Adipocyte (in vitro differentiated cells): ENCODE measurements around the gene ATP7A.
"Not testable (repeated sequence)": the region's sequence is repeated elsewhere in the genome, so short reads cannot be mapped to it uniquely, and the experiment has no call there.

Source experiments
- DNase-seq: peaks from one replicate; pipeline ENCODE4 v3.0.0-alpha.2; 2015; ENCODE audit warnings: low read depth
- H3K27me3 ChIP-seq: replicated peaks from 2 replicates; pipeline ENCODE4 v1.7.0; 2013; ENCODE audit warnings: mild to moderate bottlenecking, low read length, moderate library complexity; ENCODE audit not compliant: control insufficient read depth, insufficient read depth
- H3K36me3 ChIP-seq: 2 replicates; pipeline ENCODE4 v1.7.0; 2013; ENCODE audit warnings: low read length, mild to moderate bottlenecking, moderate library complexity; ENCODE audit not compliant: control insufficient read depth, insufficient read depth, severe bottlenecking
- H3K4me1 ChIP-seq: 2 replicates; pipeline ENCODE4 v1.7.0; 2013; ENCODE audit warnings: mild to moderate bottlenecking, low read length, moderate library complexity; ENCODE audit not compliant: control insufficient read depth, insufficient read depth
- H3K4me3 ChIP-seq: 2 replicates; pipeline ENCODE4 v1.7.0; 2013; ENCODE audit warnings: mild to moderate bottlenecking, low read length, moderate library complexity
- H3K9ac ChIP-seq: 2 replicates; pipeline ENCODE4 v1.7.0; 2013; ENCODE audit warnings: mild to moderate bottlenecking, low read length, moderate library complexity
- H3K9me3 ChIP-seq: 2 replicates; pipeline ENCODE4 v1.7.0; 2013; ENCODE audit warnings: mild to moderate bottlenecking, low read length, moderate library complexity; ENCODE audit not compliant: control insufficient read depth

ATP7A gene

DNA sequence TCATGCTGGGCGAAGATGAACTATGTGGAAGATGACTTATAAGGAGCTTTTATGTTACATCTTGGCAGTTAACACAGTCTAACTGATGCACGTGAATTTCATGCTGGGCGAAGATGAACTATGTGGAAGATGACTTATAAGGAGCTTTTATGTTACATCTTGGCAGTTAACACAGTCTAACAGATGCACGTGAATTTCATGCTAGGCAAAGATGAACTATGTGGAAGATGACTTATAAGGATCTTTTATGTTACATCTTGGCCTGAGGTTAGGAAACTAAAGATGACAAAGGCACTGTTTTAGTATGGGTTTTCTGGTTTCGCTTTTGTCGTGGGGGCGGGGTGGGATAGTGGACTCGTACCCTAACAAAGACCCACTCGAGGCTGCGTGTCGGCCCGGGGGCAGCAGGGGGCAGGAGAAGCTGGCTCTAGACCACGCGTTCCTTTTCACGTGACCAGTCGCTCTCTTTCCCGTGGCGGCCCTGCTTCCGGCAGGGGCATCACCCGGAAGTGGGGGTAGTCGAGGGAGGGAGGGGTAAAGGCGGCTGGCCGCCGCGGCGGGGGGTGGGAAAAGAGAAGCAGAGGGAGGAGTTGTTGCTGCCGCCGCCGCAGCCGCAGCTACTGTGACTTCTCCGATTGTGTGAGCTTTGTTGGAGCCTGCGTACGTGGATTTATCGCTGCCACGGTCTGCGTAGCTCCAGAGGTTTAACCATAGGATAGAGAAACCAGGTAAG is at the start of gene ATP7A:
Gene ATP7A, plus strand, starts transcription at position 586 of the 733 bp plus-strand sequence. CDS start 60,949 bp downstream, outside the sequence.
- Histone ChIP-seq H3K27me3 (peaks cover 2% of the 10 kb centered on the region), H3K4me3 (peak within 1 kb of the TSS; percentile 90), H3K9ac (peak within 1 kb of the TSS; percentile 90), H3K9me3 (no peaks in the 10 kb centered on the region), H3K36me3 (peaks cover under 1% of the 10 kb centered on the region), H3K4me1 (no peaks in the 10 kb centered on the region)
- peak; percentile 91 for DNase-seq

DNA sequence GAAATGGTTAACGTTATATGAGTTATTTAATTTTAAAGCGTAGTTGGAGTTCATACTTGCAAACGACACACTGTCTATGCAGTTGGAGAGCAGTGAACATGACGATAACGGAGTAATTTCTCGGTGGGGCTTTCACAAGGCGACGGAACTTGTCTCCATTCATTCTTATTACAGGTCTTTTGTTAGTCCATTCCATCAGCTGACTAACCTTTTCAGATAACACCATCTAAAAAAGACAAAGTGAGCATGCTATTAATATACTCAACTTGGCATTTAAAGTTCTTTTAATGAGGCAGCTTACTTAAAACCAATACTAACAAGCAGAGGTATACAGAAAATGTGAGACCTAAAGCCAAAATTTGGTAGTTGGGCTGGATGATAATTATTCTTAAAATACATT is 35.1 kb upstream of the ATP7A start:
- Histone ChIP-seq H3K4me3 (no peak overlapping the region), H3K27me3 (no peaks in the 10 kb centered on the region), H3K36me3 (peaks cover 9% of the 10 kb centered on the region), H3K9me3 (no peaks in the 10 kb centered on the region), H3K4me1 (no peaks in the 10 kb centered on the region), H3K9ac (no peak overlapping the region)
- DNase-seq, result no peak

DNA sequence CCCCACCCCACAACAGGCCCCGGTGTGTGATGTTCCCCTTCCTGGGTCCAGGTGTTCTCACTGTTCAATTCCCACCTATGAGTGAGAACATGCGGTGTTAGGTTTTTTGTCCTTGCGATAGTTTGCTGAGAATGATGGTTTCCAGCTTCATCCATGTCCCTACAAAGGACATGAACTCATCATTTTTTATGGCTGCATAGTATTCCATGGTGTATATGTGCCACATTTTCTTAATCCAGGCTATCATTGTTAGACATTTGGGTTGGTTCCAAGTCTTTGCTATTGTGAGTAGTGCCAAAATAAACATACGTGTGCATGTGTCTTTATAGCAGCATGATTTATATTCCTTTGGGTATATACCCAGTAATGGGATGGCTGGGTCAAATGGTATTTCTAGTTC is 29.1 kb upstream of the ATP7A start:
- not testable (repeated sequence) for DNase-seq, H3K36me3 ChIP-seq, H3K9me3 ChIP-seq, H3K4me3 ChIP-seq, H3K4me1 ChIP-seq, H3K9ac ChIP-seq, H3K27me3 ChIP-seq

DNA sequence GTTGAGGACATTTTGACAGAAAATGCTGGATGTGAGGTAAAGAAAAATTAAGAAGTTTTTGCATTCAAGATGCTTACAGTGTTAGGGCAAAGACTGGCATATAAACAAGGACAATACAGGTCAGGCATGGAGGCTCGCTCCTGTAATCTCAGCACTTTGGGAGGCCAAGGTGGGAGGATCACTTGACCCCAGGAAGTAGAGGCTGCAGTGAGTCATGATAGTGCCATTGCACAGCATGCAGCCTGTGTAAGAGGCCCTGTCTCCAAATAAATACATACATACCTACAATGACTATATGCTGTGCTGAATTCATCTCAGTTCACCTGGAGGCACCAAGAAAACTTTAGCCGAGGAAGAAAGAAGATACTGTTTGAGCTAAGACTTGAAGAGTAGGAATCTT is 17.6 kb upstream of the ATP7A start:
- Histone ChIP-seq H3K4me3 (no peak overlapping the region), H3K9me3 (peaks cover 13% of the 10 kb centered on the region), H3K27me3 (no peaks in the 10 kb centered on the region), H3K36me3 (no peaks in the 10 kb centered on the region), H3K4me1 (no peaks in the 10 kb centered on the region), H3K9ac (no peak overlapping the region)
- no peak for DNase-seq

DNA sequence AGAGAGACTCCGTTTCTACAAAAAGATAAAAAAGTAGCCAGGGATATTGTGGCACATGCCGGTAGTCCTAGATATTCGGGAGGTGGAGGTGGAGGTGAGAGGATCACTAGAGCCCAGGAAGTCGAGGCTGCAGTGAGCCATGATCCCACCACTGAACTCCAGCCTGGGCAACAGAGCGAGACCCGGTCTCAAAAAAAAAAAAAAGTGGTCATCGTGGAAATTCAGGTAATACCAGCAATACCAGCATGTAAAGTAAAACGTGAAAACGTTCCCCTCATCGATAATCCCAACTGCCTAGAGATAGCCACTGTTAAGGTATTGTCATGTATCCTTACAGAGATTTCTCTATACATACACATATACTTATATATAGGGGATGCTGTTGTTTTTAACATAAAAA is 16.8 kb upstream of the ATP7A start:
- Histone ChIP-seq H3K9ac (peak overlapping the region; percentile 89), H3K4me3 (peak overlapping the region; percentile 91), H3K36me3 (no peaks in the 10 kb centered on the region), H3K4me1 (no peaks in the 10 kb centered on the region), H3K9me3 (peaks cover 13% of the 10 kb centered on the region), H3K27me3 (no peaks in the 10 kb centered on the region)
- no peak for DNase-seq

DNA sequence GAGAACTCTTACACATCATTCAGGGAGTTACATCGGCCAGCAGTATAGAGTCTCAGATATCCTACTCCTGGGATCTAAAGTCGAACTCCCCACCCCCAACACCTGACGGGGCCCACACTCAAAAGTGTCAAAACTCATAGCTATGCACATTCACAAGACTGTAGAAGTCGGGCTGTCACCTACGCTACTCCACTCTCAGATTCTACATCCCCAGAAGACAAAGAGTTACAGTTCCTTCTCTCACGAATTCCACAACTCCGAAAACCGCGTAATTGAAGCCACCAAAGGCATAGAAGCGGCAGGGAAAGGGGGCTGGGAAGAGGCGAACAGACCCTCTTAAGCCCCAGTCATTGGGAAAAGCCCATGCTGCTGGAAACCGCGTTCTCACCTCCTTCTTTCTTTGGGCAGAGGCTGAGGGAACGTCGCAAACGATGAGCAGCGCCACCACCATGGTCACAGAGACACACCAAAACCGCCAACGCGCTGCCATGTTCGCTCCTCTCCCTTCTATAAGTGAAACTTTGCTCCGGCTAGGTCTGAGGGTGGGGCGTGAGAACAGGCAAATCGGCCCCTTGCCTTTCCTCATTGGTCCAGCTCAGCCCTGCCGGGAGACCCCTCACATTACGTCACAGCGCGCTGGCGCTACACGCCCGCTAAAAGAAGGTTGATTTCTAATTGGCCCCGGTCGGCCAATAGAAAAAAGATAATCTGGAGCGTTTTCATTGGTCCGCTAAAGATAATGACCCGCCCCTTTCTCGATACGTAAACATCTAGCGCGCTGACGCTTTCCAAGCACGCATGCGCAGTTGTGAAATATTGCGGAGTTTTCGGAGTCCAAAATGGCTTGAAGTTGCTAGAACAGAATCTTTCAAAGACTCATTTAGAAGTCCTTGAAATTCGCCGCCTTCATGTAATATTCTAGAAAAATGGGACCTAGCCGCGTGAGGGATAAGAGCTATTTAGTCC is 15.3 kb upstream of the ATP7A start, which contains the start of gene MAGT1:
Gene MAGT1, minus strand, starts transcription at position 515 of the 966 bp plus-strand sequence. Its CDS starts 25 bp downstream, at position 490.
- DNase-seq, result peak; percentile 96
- no peaks in the 10 kb centered on the region for H3K27me3 ChIP-seq
- peak within 1 kb of the TSS; percentile 90 for H3K9ac ChIP-seq
- H3K4me3 ChIP-seq, result peak within 1 kb of the TSS; percentile 91
- no peaks in the 10 kb centered on the region for H3K4me1 ChIP-seq
- H3K36me3 ChIP-seq, result no peaks in the 10 kb centered on the region
- peaks cover 13% of the 10 kb centered on the region for H3K9me3 ChIP-seq

DNA sequence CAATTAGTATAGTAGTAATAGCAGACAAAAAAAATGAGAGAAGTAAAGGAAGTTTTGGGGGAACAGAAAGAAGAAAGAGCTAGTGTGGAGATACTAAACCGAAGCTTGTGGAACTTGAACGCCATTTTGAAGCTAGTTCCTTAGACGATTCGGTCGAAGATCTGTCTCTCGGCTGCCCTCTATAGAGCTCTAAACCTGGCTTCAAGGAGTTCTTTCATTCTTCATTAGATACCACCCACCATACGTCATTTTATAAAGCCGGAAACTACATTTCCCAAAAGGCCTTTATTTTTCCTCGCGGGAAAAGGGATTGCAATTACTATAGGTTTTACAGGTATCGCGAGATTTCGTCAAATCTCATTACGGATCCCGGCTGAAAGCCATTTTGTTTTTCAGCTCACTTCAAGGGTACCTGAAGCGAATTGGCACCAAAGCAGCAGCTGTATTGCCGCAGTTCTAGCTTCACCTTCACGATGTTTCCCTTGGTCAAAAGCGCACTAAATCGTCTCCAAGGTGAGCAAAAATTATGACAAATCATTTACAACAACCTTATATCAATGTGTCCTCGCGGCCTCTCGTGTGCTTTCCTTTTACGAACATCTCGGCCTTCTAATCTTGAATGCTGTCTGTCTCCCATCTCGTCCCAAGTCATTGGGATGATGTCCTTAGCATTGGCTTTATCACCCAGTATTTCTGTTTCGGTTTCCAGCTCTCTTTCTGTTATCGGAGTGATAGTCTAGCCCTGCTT is 11.2 kb upstream of the ATP7A start, which contains the start of gene COX7B:
Gene COX7B, plus strand, starts transcription at position 388 of the 748 bp plus-strand sequence. Its CDS starts 86 bp downstream, at position 474.
- peak within 1 kb of the TSS; percentile 89 for H3K4me3 ChIP-seq
- peaks cover 15% of the 10 kb centered on the region for H3K36me3 ChIP-seq
- peaks cover 4% of the 10 kb centered on the region for H3K4me1 ChIP-seq
- H3K9me3 ChIP-seq, result peaks cover 12% of the 10 kb centered on the region
- peak within 1 kb of the TSS; percentile 88 for H3K9ac ChIP-seq
- DNase-seq, result peak; percentile 96
- no peaks in the 10 kb centered on the region for H3K27me3 ChIP-seq

DNA sequence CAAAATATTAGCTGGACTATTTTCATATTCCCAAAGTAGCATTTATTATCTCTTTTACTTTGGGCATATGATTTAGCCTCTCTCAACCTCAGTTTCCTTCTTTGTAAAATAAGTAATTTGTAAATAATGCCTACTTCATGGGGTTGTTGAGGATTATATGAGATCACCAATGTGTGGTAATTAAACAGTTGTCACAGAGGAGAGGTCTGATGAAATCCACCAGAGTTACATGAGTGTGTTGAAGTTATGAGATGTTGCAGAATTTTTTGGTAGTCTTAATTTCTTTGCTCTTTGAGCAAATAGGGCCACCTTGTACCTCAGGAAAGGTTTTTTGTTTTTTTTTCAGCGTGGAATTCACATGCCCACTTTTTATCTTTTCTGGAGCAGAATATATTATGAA is 9.8 kb upstream of the ATP7A start:
- no peaks in the 10 kb centered on the region for H3K27me3 ChIP-seq
- peak overlapping the region; percentile 88 for H3K9ac ChIP-seq
- peak; percentile 40 for DNase-seq
- H3K36me3 ChIP-seq, result peaks cover 22% of the 10 kb centered on the region
- peaks cover 4% of the 10 kb centered on the region for H3K4me1 ChIP-seq
- no peaks in the 10 kb centered on the region for H3K9me3 ChIP-seq
- peak overlapping the region; percentile 89 for H3K4me3 ChIP-seq

DNA sequence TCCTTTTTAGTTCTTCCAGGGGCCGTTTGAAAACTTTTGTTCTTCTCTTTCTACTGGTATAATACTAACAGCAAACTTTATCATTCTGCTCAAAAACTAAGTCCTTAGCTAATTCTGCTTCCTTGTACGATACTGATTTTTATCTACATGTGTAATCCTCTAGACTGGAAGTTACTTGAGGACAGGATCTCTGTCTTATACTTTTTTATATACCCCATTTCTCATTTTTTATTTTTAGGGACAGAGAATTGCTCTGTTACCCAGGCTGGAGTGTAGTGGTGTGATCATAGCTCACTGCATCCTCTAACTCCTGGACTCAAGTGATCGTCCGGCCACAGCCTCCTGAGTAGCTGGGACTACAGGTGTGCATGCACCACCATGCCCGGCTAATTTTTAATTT is 9.0 kb upstream of the ATP7A start:
- Histone ChIP-seq H3K9me3 (no peaks in the 10 kb centered on the region), H3K4me3 (peak overlapping the region; percentile 89)

DNA sequence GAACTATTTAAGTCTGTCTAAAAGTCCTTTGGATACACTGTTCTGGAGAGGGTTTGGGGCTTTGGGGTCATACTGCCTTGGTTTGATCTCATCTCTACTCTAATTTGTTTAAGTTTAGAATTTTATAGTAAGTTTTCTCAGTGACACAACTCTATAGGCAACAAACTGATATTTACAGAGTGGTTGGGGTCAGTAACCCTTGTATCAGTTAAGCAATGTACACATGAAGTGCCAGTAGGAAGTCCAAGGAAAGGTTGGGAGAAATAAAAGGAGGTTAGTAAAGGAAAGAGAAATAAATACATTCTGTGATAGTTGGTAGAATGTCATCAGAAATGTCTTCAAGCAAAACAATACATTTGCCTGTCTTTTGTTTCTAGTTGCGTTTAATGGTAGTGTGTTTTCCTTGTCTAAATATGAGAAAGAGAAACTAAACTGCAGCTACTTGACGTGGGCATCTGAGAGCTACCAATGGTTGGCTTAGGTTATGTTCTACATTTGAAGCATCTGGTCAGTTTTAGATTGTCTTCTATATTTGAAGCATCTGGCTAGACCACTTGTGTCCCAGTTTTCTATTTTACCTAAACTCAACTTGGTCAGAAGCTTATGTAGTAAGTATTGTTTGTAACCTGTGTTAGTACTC is 6.9 kb downstream of the ATP7A start:
- DNase-seq, result no peak
- Histone ChIP-seq H3K9me3 (no peaks in the 10 kb centered on the region), H3K36me3 (no peaks in the 10 kb centered on the region), H3K9ac (no peak overlapping the region), H3K27me3 (no peaks in the 10 kb centered on the region), H3K4me3 (no peak overlapping the region), H3K4me1 (no peaks in the 10 kb centered on the region)

More for the DNA sequence above, 9.0 kb upstream of the ATP7A start:
- Histone ChIP-seq H3K36me3 (peaks cover 22% of the 10 kb centered on the region), H3K4me1 (peaks cover 4% of the 10 kb centered on the region), H3K9ac (peak overlapping the region; percentile 88), H3K27me3 (no peaks in the 10 kb centered on the region)
- no peak for DNase-seq
